Ovary (tissue), 3 donors: Measurements from ENCODE around the gene LCN2.

Experiments used
- CTCF ChIP-seq, 3 donors: fragments of 450-650 bp in 2 of 3; fragments of 200-600 bp in 1 of 3; IDR thresholded peaks; one replicate each; pipeline versions ENCODE4 v1.5.1 to v1.8.0; 2016 to 2022; ENCODE audit warnings: antibody characterized with exemption in 3 of 3, mild to moderate bottlenecking in 1 of 3
- EP300 ChIP-seq: sonication (generic); formaldehyde crosslinking; IDR thresholded peaks from one replicate; pipeline ENCODE4 v1.6.1; 2017; ENCODE audit warnings: antibody characterized with exemption
- donor health status: DM: no; HTN: no; CAD: no.

- TF ChIP-seq CTCF (IDR thresholded peaks at IDR 0.05), result no peak
- no peak for TF ChIP-seq EP300
Measured at GRCh38 chr9:128202648-128203023, 53.4 kb downstream of the LCN2 start.
